HG03354 (cell line): ENCODE measurements around the gene MAP3K2.

Experiments used
- ATAC-seq: cut with Tn5 transposase; IDR thresholded peaks from one replicate; pipeline ENCODE4 v1.9.1; 2021; ENCODE audit warnings: mild to moderate bottlenecking; ENCODE audit not compliant: unreplicated experiment, poor library complexity, severe bottlenecking

Gene MAP3K2

GRCh38 chr2:127408807-127409099 lies 21.0 kb upstream of the MAP3K2 start:
- no peak for ATAC-seq

GRCh38 chr2:127408004-127408806 lies 20.4 kb upstream of the MAP3K2 start:
- ATAC-seq = peak; percentile 73

DNA sequence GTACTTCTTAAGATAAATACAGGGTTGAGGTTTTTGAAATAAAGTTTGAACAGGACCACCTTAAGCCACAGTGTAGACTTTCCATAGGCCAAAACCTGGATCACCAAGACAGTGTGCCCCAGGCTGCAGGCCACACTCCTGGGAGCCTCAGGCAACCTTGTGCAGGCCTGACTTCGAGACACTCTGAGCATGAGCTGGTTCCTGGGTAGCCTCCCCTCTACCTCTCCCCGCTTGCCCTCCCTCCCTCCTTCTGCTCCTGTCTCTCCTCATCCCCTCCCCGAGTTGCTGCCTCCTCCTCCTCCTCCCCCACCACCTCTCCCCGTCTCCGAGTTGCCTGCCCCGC lies 19.9 kb upstream of the MAP3K2 start:
- no peak for ATAC-seq

DNA sequence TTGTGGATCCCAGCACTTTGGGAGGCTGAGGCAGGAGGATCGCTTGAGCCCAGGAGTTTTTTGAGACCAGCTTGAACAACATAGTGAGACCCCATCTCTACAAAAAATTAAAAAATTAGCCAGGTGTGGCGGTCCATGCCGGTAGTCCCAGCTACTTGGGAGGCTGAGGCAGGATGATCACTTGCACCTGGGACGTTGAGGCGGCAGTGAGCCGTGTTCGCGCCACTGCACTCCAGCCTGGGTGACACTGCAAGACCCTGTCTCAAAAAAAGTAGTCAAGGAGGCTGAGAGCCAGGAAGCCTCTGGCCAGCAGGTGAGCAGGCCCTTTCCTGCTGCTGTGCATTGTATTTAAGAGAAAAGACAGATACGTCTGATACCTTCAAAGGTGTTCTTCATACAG lies 19.3 kb upstream of the MAP3K2 start:
- no peak for ATAC-seq

GRCh38 chr2:127406454-127406853 lies 18.7 kb upstream of the MAP3K2 start:
- no peak for ATAC-seq

- ATAC-seq = no peak
Measured at GRCh38 chr2:127405255-127405610, 17.5 kb upstream of the MAP3K2 start.

- no peak for ATAC-seq
Measured at GRCh38 chr2:127404466-127405254, 16.9 kb upstream of the MAP3K2 start.

GRCh38 chr2:127403460-127403859 lies 15.7 kb upstream of the MAP3K2 start:
- no peak for ATAC-seq

DNA sequence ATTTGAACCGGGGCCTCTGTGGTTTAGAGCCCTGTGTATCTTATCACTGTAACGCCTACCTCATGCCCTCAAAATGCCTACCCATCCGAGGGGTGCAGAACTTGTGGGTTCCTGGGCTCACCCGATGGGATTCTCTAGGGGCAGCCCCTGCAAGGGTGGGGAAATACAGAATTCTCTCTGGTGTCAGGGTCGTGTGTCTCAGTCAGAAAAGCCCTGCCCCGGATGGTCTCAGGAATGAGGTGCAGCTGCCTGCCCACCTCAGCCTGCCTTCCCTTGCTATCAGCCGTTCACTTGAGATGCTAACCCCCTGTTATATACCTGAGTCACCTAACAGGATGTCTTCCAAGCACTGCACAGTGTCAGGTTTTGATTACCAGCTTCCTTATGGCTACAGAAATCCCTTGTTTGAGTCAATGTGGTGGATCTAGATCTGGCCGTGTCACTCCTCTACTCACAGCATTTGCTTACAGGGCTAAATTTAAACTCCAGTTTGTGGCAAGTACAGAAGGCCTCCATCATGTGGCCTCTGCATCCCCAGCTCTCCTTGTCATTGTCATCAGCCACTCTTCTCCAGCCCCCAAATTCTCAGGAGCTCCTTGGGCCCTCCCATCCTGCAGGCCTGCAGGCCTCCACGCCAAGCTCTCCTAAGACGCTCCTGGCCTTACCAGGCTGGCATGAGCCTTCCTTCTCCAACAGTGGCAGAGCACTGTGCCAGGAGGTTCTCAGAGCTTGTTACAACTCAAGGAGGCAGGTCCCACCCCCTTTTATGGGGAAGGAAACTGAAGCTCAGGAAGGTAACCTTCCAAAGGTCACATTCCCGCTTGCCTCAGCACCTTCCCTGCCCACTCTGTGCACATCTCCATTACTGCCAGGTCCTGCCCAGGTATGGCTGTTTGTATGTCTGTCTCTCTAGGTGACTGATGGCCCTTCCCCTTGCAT lies 14.3 kb upstream of the MAP3K2 start:
- ATAC-seq = no peak

- ATAC-seq = no peak
Measured at GRCh38 chr2:127400897-127401756, 13.4 kb upstream of the MAP3K2 start.

GRCh38 chr2:127400533-127400896 lies 12.7 kb upstream of the MAP3K2 start:
- no peak for ATAC-seq

GRCh38 chr2:127398239-127398590 lies 10.4 kb upstream of the MAP3K2 start:
- ATAC-seq = peak; percentile 90

- peak; percentile 15 for ATAC-seq
Measured at GRCh38 chr2:127397568-127398238, 9.9 kb upstream of the MAP3K2 start.

DNA sequence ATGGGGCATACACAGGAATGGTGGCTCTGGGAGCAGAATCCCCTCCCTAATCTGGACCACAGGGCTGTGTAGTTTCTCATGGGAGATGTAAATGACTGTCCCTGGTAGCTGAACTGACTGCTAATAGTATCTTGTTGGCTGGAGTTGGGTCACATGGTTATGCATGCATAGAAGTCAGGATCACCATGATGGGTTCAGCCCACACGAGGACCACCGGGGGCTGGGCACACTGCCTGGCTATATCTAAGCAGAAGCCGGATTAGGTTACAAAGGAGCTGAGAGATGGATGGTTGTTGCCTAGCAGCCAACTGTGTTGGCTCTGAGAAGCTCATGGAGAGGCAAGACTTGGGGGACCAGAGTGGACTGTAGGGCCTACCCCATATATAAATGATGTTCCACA lies 6.7 kb upstream of the MAP3K2 start:
- no peak for ATAC-seq

DNA sequence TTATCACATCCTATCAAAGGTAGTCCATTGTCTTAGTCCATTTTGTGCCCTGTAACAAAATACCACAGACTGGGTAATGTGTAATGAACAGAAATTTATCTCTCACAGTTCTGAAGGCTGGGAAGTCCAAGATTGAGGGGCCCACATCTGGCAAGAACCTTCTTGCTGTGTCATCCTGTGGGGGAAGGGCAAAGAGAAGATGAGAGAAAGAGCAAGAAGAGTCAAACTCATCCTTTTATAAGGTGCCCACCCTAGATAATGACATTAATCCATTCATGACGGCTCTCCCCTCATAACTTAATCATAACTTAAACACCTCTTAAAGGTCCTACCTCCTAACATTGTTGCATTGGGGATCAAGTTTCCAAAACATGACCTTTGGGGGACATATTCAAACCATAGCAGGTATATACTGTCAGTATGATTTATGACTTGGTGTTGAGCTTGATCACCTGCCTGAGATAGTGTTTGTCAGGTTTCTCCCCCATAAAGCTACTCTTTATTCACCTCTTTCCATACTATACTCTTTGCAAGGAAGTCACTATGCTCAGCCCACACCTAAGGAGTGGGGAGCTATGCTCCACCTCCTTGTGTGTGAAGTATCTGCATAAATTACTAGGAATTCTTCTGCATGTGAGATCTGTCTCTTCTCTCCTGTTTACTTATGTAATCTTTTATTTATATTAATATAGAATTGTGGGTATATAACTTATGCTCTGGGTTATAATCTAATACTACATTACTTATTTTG lies 5.2 kb upstream of the MAP3K2 start:
- no peak for ATAC-seq

- no peak for ATAC-seq
Measured at GRCh38 chr2:127392133-127392827, 4.5 kb upstream of the MAP3K2 start.

GRCh38 chr2:127389778-127390435 lies 2.1 kb upstream of the MAP3K2 start:
- ATAC-seq = peak; percentile 19
